Epidermal melanocyte (primary cell): Measurements from ENCODE around the gene CLEC4G.
"Not testable (repeated sequence)": the region's sequence is repeated elsewhere in the genome, so short reads cannot be mapped to it uniquely, and the experiment has no call there.

Source experiments
- DNase-seq: peaks from one replicate; pipeline ENCODE4 v3.0.0; 2011; ENCODE audit warnings: low spot score; ENCODE audit not compliant: insufficient read length

Gene CLEC4G

GRCh38 chr19:7732045-7732444, at the start of gene CLEC4G:
CLEC4G (minus strand) TSS chr19:7732110; CDS start chr19:7732102, 8 bp downstream.
- DNase-seq, result no peak

- DNase-seq, result no peak
Measured at GRCh38 chr19:7781157-7781556, 49.2 kb upstream of the CLEC4G start.

GRCh38 chr19:7779631-7780486, 47.9 kb upstream of the CLEC4G start:
- no peak for DNase-seq

GRCh38 chr19:7778081-7778480, 46.2 kb upstream of the CLEC4G start:
- DNase-seq, result no peak

- no peak for DNase-seq
Measured at GRCh38 chr19:7775761-7776160, 43.9 kb upstream of the CLEC4G start.

GRCh38 chr19:7773841-7774240, 41.9 kb upstream of the CLEC4G start:
- no peak for DNase-seq

- no peak for DNase-seq
Measured at GRCh38 chr19:7772752-7773291, 40.9 kb upstream of the CLEC4G start.

- no peak for DNase-seq
Measured at GRCh38 chr19:7771072-7771471, 39.2 kb upstream of the CLEC4G start.

GRCh38 chr19:7769171-7769570, 37.3 kb upstream of the CLEC4G start:
- DNase-seq, result no peak

GRCh38 chr19:7767487-7767886, 35.6 kb upstream of the CLEC4G start:
- no peak for DNase-seq

- no peak for DNase-seq
Measured at GRCh38 chr19:7766535-7766934, 34.6 kb upstream of the CLEC4G start.

GRCh38 chr19:7765043-7765442, 33.1 kb upstream of the CLEC4G start:
- DNase-seq, result not testable (repeated sequence)

GRCh38 chr19:7764157-7764556, 32.2 kb upstream of the CLEC4G start:
- not testable (repeated sequence) for DNase-seq

- DNase-seq, result no peak
Measured at GRCh38 chr19:7763696-7764095, 31.8 kb upstream of the CLEC4G start.

- no peak for DNase-seq
Measured at GRCh38 chr19:7762719-7763293, 30.9 kb upstream of the CLEC4G start, which contains the start of gene CLEC4M. CLEC4M (plus strand) TSS chr19:7763243; CDS start chr19:7763267, 24 bp downstream.

GRCh38 chr19:7759156-7759555, 27.2 kb upstream of the CLEC4G start:
- DNase-seq, result no peak

- DNase-seq, result no peak
Measured at GRCh38 chr19:7757358-7757757, 25.4 kb upstream of the CLEC4G start.

- no peak for DNase-seq
Measured at GRCh38 chr19:7756258-7756657, 24.3 kb upstream of the CLEC4G start.

- no peak for DNase-seq
Measured at GRCh38 chr19:7751157-7751783, 19.4 kb upstream of the CLEC4G start.

- no peak for DNase-seq
Measured at GRCh38 chr19:7748756-7749155, 16.8 kb upstream of the CLEC4G start.

- DNase-seq, result no peak
Measured at GRCh38 chr19:7748171-7748570, 16.3 kb upstream of the CLEC4G start.
